GM12878 (cell line): ENCODE measurements around the gene CFAP300. TPM values are rescaled to one million over a fixed set of nuclear protein-coding genes. Genes with fewer than 3 reads are reported as not detected.

Experiments
- ATAC-seq: fragments of 200-7000 bp; cut with Tn5 transposase; 3 replicates; pipeline ENCODE4 v1.9.1; 2020; ENCODE audit warnings: mild to moderate bottlenecking, moderate library complexity
- BruUV-seq: library from RNA; stranded (reverse); fragments of 400-500 nt; replicated peaks from 2 replicates; lab custom pipeline; 2021; lab: Mats Ljungman, UMichigan
- CTCF ChIA-PET: fragments of 300-600 bp; sonication (Branson Sonifier 250); formaldehyde crosslinking; extraction: SDS; loops from one replicate; lab custom pipeline; 2021; ENCODE audit warnings: inconsistent platforms; lab: Yijun Ruan, JAX
- POLR2A ChIA-PET: fragments of 350-600 bp; formaldehyde crosslinking; extraction: SDS; loops from one replicate; lab custom pipeline; 2021; ENCODE audit warnings: inconsistent platforms; lab: Charles Lee
- RAD21 ChIA-PET: fragments of 300-600 bp; sonication (Branson Sonifier 250); formaldehyde crosslinking; loops from one replicate; lab custom pipeline; 2023; ENCODE audit warnings: antibody characterized with exemption; ENCODE audit not compliant: unreplicated experiment; lab: Charles Lee
- SMC1A ChIA-PET: fragments of 300-600 bp; sonication (Branson Sonifier 250); formaldehyde crosslinking; loops from one replicate; lab custom pipeline; 2023; ENCODE audit not compliant: unreplicated experiment, uncharacterized antibody; lab: Charles Lee
- DNase-seq: peaks from one replicate; pipeline ENCODE4 v3.0.0-alpha.2; 2011; ENCODE audit warnings: low read depth, low spot score
- FAIRE-seq: peaks from 3 replicates; lab custom pipeline; 2011; peaks lifted over from hg19 to GRCh38; lab: Jason Lieb, UNC
- H2AFZ ChIP-seq: 2 replicates; pipeline ENCODE4 v1.6.0; 2011; ENCODE audit warnings: low read depth, low read length, control low read depth; ENCODE audit not compliant: control insufficient read depth
- H3K27ac ChIP-seq: 2 replicates; pipeline ENCODE4 v1.5.1; 2011; ENCODE audit warnings: control low read depth; ENCODE audit not compliant: control insufficient read depth, insufficient read depth
- H3K27me3 ChIP-seq, 2 experiments: replicated peaks in 1 of 2; 2 replicates each; pipeline versions ENCODE4 v1.6.0 to v1.6.1; 2011; ENCODE audit warnings: low read length in 1 of 2; ENCODE audit not compliant: control insufficient read depth in 2 of 2, insufficient read depth in 2 of 2
- H3K36me3 ChIP-seq, 2 experiments: 2 replicates each; pipeline ENCODE4 v1.5.1; 2011; ENCODE audit warnings: low read length in 1 of 2; ENCODE audit not compliant: control insufficient read depth in 2 of 2, insufficient read depth in 2 of 2
- H3K4me1 ChIP-seq: 2 replicates; pipeline ENCODE4 v1.6.1; 2011; ENCODE audit warnings: mild to moderate bottlenecking, low read length, moderate library complexity, mixed read lengths; ENCODE audit not compliant: control insufficient read depth, insufficient read depth
- H3K4me2 ChIP-seq: 2 replicates; pipeline ENCODE4 v1.6.0; 2011; ENCODE audit warnings: control low read depth; ENCODE audit not compliant: control insufficient read depth, insufficient read depth
- H3K4me3 ChIP-seq: fragments of 200-600 bp; sonication (generic); 2 replicates; pipeline ENCODE4 v1.5.1; 2016
- H3K79me2 ChIP-seq: 2 replicates; pipeline ENCODE4 v1.6.0; 2011; ENCODE audit warnings: low read length; ENCODE audit not compliant: control insufficient read depth, insufficient read depth
- H3K9ac ChIP-seq: 2 replicates; pipeline ENCODE4 v1.8.0; 2011; ENCODE audit warnings: low read length, control low read depth, mixed read lengths; ENCODE audit not compliant: control insufficient read depth, insufficient read depth
- H3K9me3 ChIP-seq: replicated peaks from 3 replicates; pipeline ENCODE4 v1.5.1; 2011; ENCODE audit warnings: mild to moderate bottlenecking, low read length; ENCODE audit not compliant: control insufficient read depth, insufficient read depth
- H4K20me1 ChIP-seq: 2 replicates; pipeline ENCODE4 v1.6.0; 2011; ENCODE audit not compliant: control insufficient read depth, insufficient read depth
- ATF7 ChIP-seq: fragments of 450-650 bp; IDR thresholded peaks from 2 replicates; pipeline ENCODE4 v1.6.1; 2016; ENCODE audit warnings: low read depth, mild to moderate bottlenecking
- BRCA1 ChIP-seq: IDR thresholded peaks from 2 replicates; pipeline ENCODE4 v1.6.1; 2011; ENCODE audit warnings: low read depth, low read length, improper control_type of control experiment
- CBX3 ChIP-seq: fragments of 200-600 bp; sonication (generic); IDR thresholded peaks from 2 replicates; pipeline ENCODE4 v1.6.1; 2016; ENCODE audit warnings: low read depth, borderline replicate concordance
- CBX5 ChIP-seq: sonication (generic); IDR thresholded peaks from 2 replicates; pipeline ENCODE4 v1.6.1; 2016; ENCODE audit warnings: low read depth, moderate library complexity, mild to moderate bottlenecking, inconsistent platforms
- CHD2 ChIP-seq: IDR thresholded peaks from 2 replicates; pipeline ENCODE4 v1.6.1; 2011; ENCODE audit warnings: low read depth, low read length, improper control_type of control experiment, borderline replicate concordance
- EZH2 ChIP-seq: IDR thresholded peaks from 2 replicates; pipeline ENCODE4 v1.6.1; 2012; ENCODE audit warnings: low read depth, mild to moderate bottlenecking, control low read depth, inconsistent platforms, low read length, borderline replicate concordance; ENCODE audit not compliant: control insufficient read depth
- MEF2A ChIP-seq: IDR thresholded peaks from 2 replicates; pipeline ENCODE4 v1.6.1; 2011; ENCODE audit warnings: low read depth, mild to moderate bottlenecking, low read length, moderate library complexity; ENCODE audit not compliant: insufficient read depth
- NRF1 ChIP-seq: conservative IDR thresholded peaks from 2 replicates; pipeline ENCODE4 v1.6.1; 2011; ENCODE audit warnings: mild to moderate bottlenecking, low read depth, low read length, improper control_type of control experiment
- PBX3 ChIP-seq: IDR thresholded peaks from 2 replicates; pipeline ENCODE4 v1.6.1; 2011; ENCODE audit warnings: mild to moderate bottlenecking, low read depth, low read length, moderate library complexity; ENCODE audit not compliant: insufficient replicate concordance
- POU2F2 ChIP-seq: IDR thresholded peaks from 3 replicates; pipeline ENCODE4 v1.6.1; 2011; ENCODE audit warnings: low read depth, mild to moderate bottlenecking, low read length, borderline replicate concordance
- SMARCA5 ChIP-seq: fragments of 450-650 bp; IDR thresholded peaks from 2 replicates; pipeline ENCODE4 v1.6.1; 2017; ENCODE audit warnings: mild to moderate bottlenecking
- SMC3 ChIP-seq: IDR thresholded peaks from 2 replicates; pipeline ENCODE4 v1.6.1; 2011; ENCODE audit warnings: low read length, improper control_type of control experiment, borderline replicate concordance
- STAT3 ChIP-seq: IDR thresholded peaks from 2 replicates; pipeline ENCODE4 v1.6.1; 2011; ENCODE audit warnings: low read depth, low read length, improper control_type of control experiment
- SUPT20H ChIP-seq: IDR thresholded peaks from 2 replicates; pipeline ENCODE4 v1.6.1; 2011; ENCODE audit warnings: low read depth, mild to moderate bottlenecking, low read length, moderate library complexity, borderline replicate concordance; ENCODE audit not compliant: control insufficient read depth
- WGBS: methylation state at CpG from one replicate; pipeline ENCODE4 v1.1.6; 2016; ENCODE audit warnings: low lambda C conversion rate; ENCODE audit not compliant: insufficient replicate concordance, insufficient coverage; ENCODE audit errors: missing lambda C conversion rate; 5-methylcytosine and 5-hydroxymethylcytosine counted together
- in situ Hi-C: fragments of 300-500 bp; cut with MboI; formaldehyde crosslinking; loops from 9 replicates; pipeline ENCODE4 v1.14.3; 2018; ENCODE audit warnings: mixed read lengths
- intact Hi-C: fragments of 100-400 bp; cut with micrococcal nuclease; formaldehyde crosslinking; loops from one replicate; pipeline ENCODE4 v1.14.2; 2022; ENCODE audit not compliant: unreplicated experiment
- polyA plus RNA-seq, 11 experiments: library from polyadenylated mRNA; depleted of rRNA in 4 of 11; unstranded in 6 of 11; stranded (reverse) in 5 of 11; fragments of >200 nt; fragmentation: Nextera tagmentation in 4 of 11; fragmentation: Illumina TruSeq in 1 of 11; extraction: Ambion mirVana in 4 of 11; extraction: Trizol in 1 of 11; gene quantifications; 1 replicate in 1 of 11; 2 replicates in 10 of 11; pipeline versions ENCODE4 v1.2.1 to v1.2.3, GENCODE V29; 2011 to 2016; ENCODE audit warnings: inconsistent platforms in 2 of 11, missing spikeins in 2 of 11, low read depth in 1 of 11
- total RNA-seq, 4 experiments: library from RNA; depleted of rRNA in 3 of 4; stranded (reverse); fragments of >200 nt in 3 of 4; fragmentation: Illumina TruSeq in 1 of 4; extraction: Trizol in 1 of 4; gene quantifications; 2 replicates each; pipeline versions ENCODE4 v1.2.1 to v1.2.3, GENCODE V29; 2013 to 2021

The CFAP300 gene
- total and polyA plus RNA-seq, 10 of the 15 experiments (the other 5 are each of a cell fraction or from before 2014, with no cell fraction given): not detected

GRCh38 chr11:102070766-102071165 lies 23.5 kb downstream of the CFAP300 start:
- FAIRE-seq (no peak), ATAC-seq (no peak)

More at GRCh38 chr11:102070766-102071165, 23.5 kb downstream of the CFAP300 start:
- no peak for DNase-seq
- SMC1A ChIA-PET: no interaction called here
- H3K4me2 ChIP-seq: no peak overlapping the region
- BruUV-seq: no TSS peak
- POLR2A ChIA-PET: no interaction called here
- H3K4me1 ChIP-seq: no peaks in the 10 kb centered on the region
- H3K27me3 ChIP-seq: no peaks in the 10 kb centered on the region
- RAD21 ChIA-PET: no interaction called here
- H3K27ac ChIP-seq: no peak overlapping the region
- H3K4me3 ChIP-seq: no peak overlapping the region
- intact Hi-C loops (no loop called here), in situ Hi-C loops (no loop called here)
- H3K9ac ChIP-seq: no peak overlapping the region
- WGBS: 5% methylated on average over 1 of the region's 1 CpG
- CTCF ChIA-PET: no interaction called here
- H4K20me1 ChIP-seq: no peaks in the 10 kb centered on the region
- TF ChIP-seq CBX3 (no peak), STAT3 (no peak), BRCA1 (no peak), NRF1 (no peak), SUPT20H (no peak), POU2F2 (no peak), ATF7 (no peak), PBX3 (no peak), SMC3 (no peak), CHD2 (no peak), SMARCA5 (no peak), EZH2 (no peak), CBX5 (no peak), MEF2A (no peak)
- H3K36me3 ChIP-seq: no peaks in the 10 kb centered on the region
- no peak overlapping the region for H2AFZ ChIP-seq
- no peaks in the 10 kb centered on the region; the same call in 2 of the 3 replicates for H3K9me3 ChIP-seq
- no peaks in the 10 kb centered on the region for H3K79me2 ChIP-seq
